Endothelial cell of umbilical vein (primary cell): ENCODE data around the gene IMPDH2. TPM values are rescaled to one million over a fixed set of nuclear protein-coding genes. Genes with fewer than 3 reads are reported as not detected.

Experiments used
- BruUV-seq: library from RNA; stranded (reverse); fragments of 400-500 nt; replicated peaks from 2 replicates; lab custom pipeline; 2021; lab: Mats Ljungman, UMichigan
- CTCF ChIA-PET: fragments of 300-600, 350-600 bp; sonication (Branson Sonifier 250); formaldehyde crosslinking; loops from one replicate; lab custom pipeline; 2021; ENCODE audit warnings: antibody characterized with exemption, inconsistent platforms; lab: Charles Lee
- POLR2A ChIA-PET: fragments of 300-600, 350-600 bp; sonication (Branson Sonifier 250); formaldehyde crosslinking; loops from one replicate; lab custom pipeline; 2021; ENCODE audit warnings: antibody characterized with exemption, inconsistent platforms; lab: Charles Lee
- DNase-seq: peaks from one replicate; pipeline ENCODE4 v3.0.0-alpha.2; 2011; ENCODE audit warnings: low read depth, low spot score
- FAIRE-seq: peaks from 2 replicates; lab custom pipeline; 2011; peaks lifted over from hg19 to GRCh38; lab: Jason Lieb, UNC
- H2AFZ ChIP-seq: 2 replicates; pipeline ENCODE4 v1.6.0; 2012; ENCODE audit warnings: low read depth, low read length, control low read depth, inconsistent platforms
- H3K27ac ChIP-seq: 2 replicates; pipeline ENCODE4 v1.5.1; 2011; ENCODE audit warnings: low read depth, mild to moderate bottlenecking, control low read depth, low read length, moderate library complexity; ENCODE audit not compliant: insufficient read depth
- H3K27me3 ChIP-seq, 2 experiments: 2 replicates each; pipeline versions ENCODE4 v1.6.0 to v1.6.1; 2011; ENCODE audit warnings: low read length in 2 of 2, mixed read lengths in 1 of 2; ENCODE audit not compliant: control insufficient read depth in 2 of 2, insufficient read depth in 2 of 2
- H3K36me3 ChIP-seq, 2 experiments: 2 replicates in 1 of 2; 3 replicates in 1 of 2; pipeline ENCODE4 v1.5.1; 2011; ENCODE audit warnings: low read length in 2 of 2, mild to moderate bottlenecking in 1 of 2, moderate library complexity in 1 of 2; ENCODE audit not compliant: control insufficient read depth in 2 of 2, insufficient read depth in 2 of 2; ENCODE audit errors: extremely low read depth in 1 of 2
- H3K4me1 ChIP-seq: 3 replicates; pipeline ENCODE4 v1.5.1; 2011; ENCODE audit warnings: mild to moderate bottlenecking, low read length; ENCODE audit not compliant: control insufficient read depth, insufficient read depth; ENCODE audit errors: extremely low read depth
- H3K4me2 ChIP-seq: 2 replicates; pipeline ENCODE4 v1.6.1; 2011; ENCODE audit warnings: low read length, control low read depth, mixed read lengths; ENCODE audit not compliant: insufficient read depth
- H3K4me3 ChIP-seq, 3 experiments: fragments of 200-600 bp in 1 of 3; sonication (generic), shearing (Covaris generic) in 1 of 3; replicated peaks in 1 of 3; 2 replicates each; pipeline ENCODE4 v1.5.1; 2011 to 2016; ENCODE audit warnings: control low read depth in 3 of 3, low read length in 3 of 3, mild to moderate bottlenecking in 2 of 3, inconsistent platforms in 1 of 3, low read depth in 1 of 3, moderate library complexity in 1 of 3; ENCODE audit not compliant: insufficient read depth in 1 of 3
- H3K79me2 ChIP-seq: 2 replicates; pipeline ENCODE4 v1.6.0; 2012; ENCODE audit warnings: low read length, inconsistent platforms; ENCODE audit not compliant: control insufficient read depth, insufficient read depth
- H3K9ac ChIP-seq: replicated peaks from 2 replicates; pipeline ENCODE3; 2011; ENCODE audit warnings: low read length, control low read depth; ENCODE audit not compliant: insufficient read depth; ENCODE audit errors: extremely low read depth
- H3K9me1 ChIP-seq: replicated peaks from 3 replicates; pipeline ENCODE4 v1.6.0; 2011; ENCODE audit warnings: mild to moderate bottlenecking, low read length; ENCODE audit not compliant: control insufficient read depth, insufficient read depth; ENCODE audit errors: extremely low read depth
- H3K9me3 ChIP-seq: replicated peaks from 2 replicates; pipeline ENCODE4 v1.5.1; 2012; ENCODE audit warnings: low read length, inconsistent platforms; ENCODE audit not compliant: control insufficient read depth, insufficient read depth
- H4K20me1 ChIP-seq: replicated peaks from 2 replicates; pipeline ENCODE3; 2011; ENCODE audit warnings: mild to moderate bottlenecking, low read length; ENCODE audit not compliant: control insufficient read depth, insufficient read depth; ENCODE audit errors: extremely low read depth
- EZH2 ChIP-seq: IDR thresholded peaks from 2 replicates; pipeline ENCODE4 v1.6.1; 2012; ENCODE audit warnings: borderline replicate concordance, low read depth, mild to moderate bottlenecking, moderate library complexity, low read length, inconsistent platforms; ENCODE audit not compliant: severe bottlenecking
- FOS ChIP-seq: IDR thresholded peaks from 2 replicates; pipeline ENCODE4 v1.6.1; 2011; ENCODE audit warnings: mild to moderate bottlenecking, low read length, moderate library complexity, borderline replicate concordance; ENCODE audit not compliant: insufficient read depth
- GATA2 ChIP-seq: IDR thresholded peaks from 2 replicates; pipeline ENCODE4 v1.7.0; 2011; ENCODE audit warnings: low read depth, mild to moderate bottlenecking, moderate library complexity, mixed read lengths, low read length; ENCODE audit not compliant: insufficient read length, insufficient read depth
- JUN ChIP-seq: IDR thresholded peaks from 2 replicates; pipeline ENCODE4 v1.6.1; 2011; ENCODE audit warnings: borderline replicate concordance, low read depth; ENCODE audit not compliant: insufficient read length, insufficient read depth
- MAX ChIP-seq: IDR thresholded peaks from 2 replicates; pipeline ENCODE4 v1.6.1; 2011; ENCODE audit not compliant: insufficient read depth, insufficient read length
- MYC ChIP-seq: IDR thresholded peaks from one replicate; pipeline ENCODE4 v1.6.1; 2011; ENCODE audit warnings: mild to moderate bottlenecking, low read depth, low read length
- POLR2A ChIP-seq: IDR thresholded peaks from 2 replicates; pipeline ENCODE4 v1.6.1; 2012; ENCODE audit warnings: low read depth, mild to moderate bottlenecking, control low read depth, low read length
- POLR2AphosphoS5 ChIP-seq: IDR thresholded peaks from 2 replicates; pipeline ENCODE4 v1.6.1; 2012; ENCODE audit warnings: low read depth, mild to moderate bottlenecking, control low read depth, low read length, moderate library complexity; ENCODE audit not compliant: insufficient read depth
- dilution Hi-C: fragments of 300-500 bp; cut with MboI; formaldehyde crosslinking; loops from one replicate; pipeline ENCODE4 v1.15.0; 2019; ENCODE audit warnings: low sequenced_read_pairs; ENCODE audit not compliant: extremely low pct_ligation_motif_present
- intact Hi-C: fragments of 100-400 bp; cut with micrococcal nuclease; formaldehyde crosslinking; loops from one replicate; pipeline ENCODE4 v1.10.0; 2022
- polyA plus RNA-seq, 4 experiments: library from polyadenylated mRNA; depleted of rRNA in 3 of 4; stranded (reverse) in 3 of 4; unstranded in 1 of 4; fragments of >200 nt; gene quantifications; 2 replicates each; pipeline versions ENCODE4 v1.2.1 to v1.2.3, GENCODE V29; 2011 to 2012; ENCODE audit warnings: missing spikeins in 1 of 4
- total RNA-seq: library from RNA; stranded (reverse); gene quantifications from 2 replicates; pipeline ENCODE4 v1.2.3, GENCODE V29; 2021
- TF ChIP-seq, protein P1 (sequence below), 2 donors: IDR thresholded peaks; 1 replicate in 1 of 2; 2 replicates in 1 of 2; pipeline ENCODE4 v1.5.1; 2011; ENCODE audit warnings: low read length in 2 of 2, mild to moderate bottlenecking in 2 of 2, moderate library complexity in 2 of 2, control low read depth in 1 of 2, inconsistent platforms in 1 of 2, low read depth in 1 of 2; ENCODE audit not compliant: insufficient read depth in 1 of 2; ENCODE audit errors: extremely low read depth in 1 of 2

IMPDH2 gene
- total and polyA plus RNA-seq, 2 donors (not counting 3 experiments of a cell fraction or from before 2014, with no cell fraction given), result 167 to 189 TPM

GRCh38 chr3:49022688-49023171, 6.5 kb downstream of the IMPDH2 start:
- Histone ChIP-seq H3K9me3 (no peaks in the 10 kb centered on the region), H4K20me1 (no peaks in the 10 kb centered on the region), H3K36me3 (peaks cover 13 to 27% of the 10 kb centered on the region in 2 experiments), H3K27me3 (no peaks in the 10 kb centered on the region), H3K4me3 (peak overlapping the region; percentile 39 to 59 (median 57)), H2AFZ (no peak overlapping the region), H3K9ac (peak overlapping the region; percentile 96), H3K9me1 (no peaks in the 10 kb centered on the region), H3K79me2 (peaks cover 43% of the 10 kb centered on the region), H3K4me2 (peak overlapping the region; percentile 85), H3K4me1 (peaks cover 25% of the 10 kb centered on the region), H3K27ac (peak overlapping the region; percentile 95)
- dilution Hi-C loops, result no loop called here
- POLR2A ChIA-PET, result interaction anchor here (0.6 to 3.8 kb wide), 6 partner anchors 9 to 507 kb away, joined by 4 to 19 read pairs (median 6); partner anchors contain the start of genes QRICH1 and WDR6
- TF ChIP-seq POLR2A, result no peak
- no peak for TF ChIP-seq JUN
- TF ChIP-seq MAX, result no peak
- no peak for TF ChIP-seq POLR2AphosphoS5
- no peak for TF ChIP-seq MYC
- TF ChIP-seq FOS, result no peak
- TF ChIP-seq, protein P1, sequence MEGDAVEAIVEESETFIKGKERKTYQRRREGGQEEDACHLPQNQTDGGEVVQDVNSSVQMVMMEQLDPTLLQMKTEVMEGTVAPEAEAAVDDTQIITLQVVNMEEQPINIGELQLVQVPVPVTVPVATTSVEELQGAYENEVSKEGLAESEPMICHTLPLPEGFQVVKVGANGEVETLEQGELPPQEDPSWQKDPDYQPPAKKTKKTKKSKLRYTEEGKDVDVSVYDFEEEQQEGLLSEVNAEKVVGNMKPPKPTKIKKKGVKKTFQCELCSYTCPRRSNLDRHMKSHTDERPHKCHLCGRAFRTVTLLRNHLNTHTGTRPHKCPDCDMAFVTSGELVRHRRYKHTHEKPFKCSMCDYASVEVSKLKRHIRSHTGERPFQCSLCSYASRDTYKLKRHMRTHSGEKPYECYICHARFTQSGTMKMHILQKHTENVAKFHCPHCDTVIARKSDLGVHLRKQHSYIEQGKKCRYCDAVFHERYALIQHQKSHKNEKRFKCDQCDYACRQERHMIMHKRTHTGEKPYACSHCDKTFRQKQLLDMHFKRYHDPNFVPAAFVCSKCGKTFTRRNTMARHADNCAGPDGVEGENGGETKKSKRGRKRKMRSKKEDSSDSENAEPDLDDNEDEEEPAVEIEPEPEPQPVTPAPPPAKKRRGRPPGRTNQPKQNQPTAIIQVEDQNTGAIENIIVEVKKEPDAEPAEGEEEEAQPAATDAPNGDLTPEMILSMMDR (IDR thresholded peaks at IDR 0.05; ENCODE audit: extremely low read depth in 1 of 2, insufficient read depth in 1 of 2, low read depth in 1 of 2, low read length in 2 of 2), result no peak
- TF ChIP-seq EZH2, result no peak
- no peak for TF ChIP-seq GATA2
- intact Hi-C loops, result loop anchor here (1.0 kb wide), 1 partner anchor 175 kb away; the partner anchor contains the start of gene PRKAR2A
- DNase-seq, result no peak
- no TSS peak for BruUV-seq
- CTCF ChIA-PET, result interaction anchor here (0.9 to 8.3 kb wide), 9 partner anchors 9 to 426 kb away, joined by 3 to 127 read pairs (median 6); partner anchors contain the start of genes P4HTM, QRICH1, USP19 and WDR6
- no peak for FAIRE-seq
